ENCODE results near the gene HIC1. TPM values are rescaled to one million over a fixed set of nuclear protein-coding genes. Genes with fewer than 3 reads are reported as not detected.

HIC1 gene
- total and polyA plus RNA-seq, 2 of the 4 experiments (the other 2 are of a cell fraction): 10.4 to 23.0 TPM

GRCh38 chr17:2083613-2084035 lies 28.7 kb downstream of the HIC1 start:
- DNase-seq (no peak), ATAC-seq (ENCODE audit: low read depth) (no peak)
- ChIA-PET POLR2A (ENCODE audit: unreplicated experiment) (interaction anchor here (0.6 kb wide), 1 partner anchor 28 kb away, joined by 4 read pairs; no protein-coding TSS in a partner anchor), CTCF (no interaction called here)
- Histone ChIP-seq H4K8ac (ENCODE audit: low read depth in 2 of 2, low read length in 2 of 2) (peak overlapping the region; percentile 45 to 93; a peak in 3 of 4 replicates), H2BK20ac (ENCODE audit: low read depth, low read length) (peak overlapping the region; percentile 81), H2BK120ac (ENCODE audit: low read depth, low read length) (peak overlapping the region; percentile 58), H3K18ac (ENCODE audit: low read depth, low read length) (peak overlapping the region; percentile 19; the same call in 1 of the 2 replicates), H3K9me3 (ENCODE audit: control insufficient read depth, insufficient read depth, low read length) (no peaks in the 10 kb centered on the region), H3K36me3 (ENCODE audit: control insufficient read depth, insufficient read depth, low read length) (peaks cover 21% of the 10 kb centered on the region), H3K4me3 (ENCODE audit: insufficient read depth, low read depth, low read length) (no peak overlapping the region), H3K27ac (ENCODE audit: insufficient read depth, low read length) (peak overlapping the region; percentile 77; the same call in 1 of the 2 replicates), H2AK9ac (replicated peaks; ENCODE audit: low read depth, low read length, poor library complexity) (peak overlapping the region; percentile 85), H4K20me1 (ENCODE audit: insufficient read depth, low read length) (no peaks in the 10 kb centered on the region), H3K4me2 (ENCODE audit: low read depth, low read length) (no peak overlapping the region), H3K23ac (ENCODE audit: low read depth, low read length) (peak overlapping the region; percentile 54), H3K79me1 (ENCODE audit: low read depth in 1 of 2, low read length in 2 of 2) (peaks cover 0 to 79% of the 10 kb centered on the region in 2 experiments; a peak in 3 of 4 replicates), H4K5ac (ENCODE audit: low read depth, low read length) (peak overlapping the region; percentile 3), H2BK15ac (ENCODE audit: low read depth, low read length) (peak overlapping the region; percentile 64; the same call in 2 of the 3 replicates), H3K9ac (ENCODE audit: low read depth, low read length) (peak overlapping the region; percentile 19; the same call in 1 of the 2 replicates), H3K9me1 (ENCODE audit: insufficient read depth, low read length) (peaks cover 52% of the 10 kb centered on the region), H3K27me3 (ENCODE audit: control insufficient read depth, insufficient read depth, low read length) (no peaks in the 10 kb centered on the region), H3K4ac (ENCODE audit: low read depth, low read length) (peak overlapping the region; percentile 86), H2BK5ac (ENCODE audit: low read depth, low read length, poor library complexity, severe bottlenecking) (peak overlapping the region; percentile 85), H2AFZ (replicated peaks; ENCODE audit: low read length, poor library complexity) (peak overlapping the region; percentile 40), H3K56ac (ENCODE audit: extremely low read depth, insufficient read depth, low read length) (no peak overlapping the region), H4K91ac (ENCODE audit: insufficient read depth, low read depth, low read length) (peak overlapping the region; percentile 85), H3K4me1 (ENCODE audit: control insufficient read depth, insufficient read depth, low read length) (peaks cover 29% of the 10 kb centered on the region), H3K14ac (replicated peaks; ENCODE audit: low read depth, low read length) (peak overlapping the region; percentile 57), H2AK5ac (ENCODE audit: low read depth, low read length) (peak overlapping the region; percentile 87)
- intact Hi-C loops (cut with micrococcal nuclease): no loop called here
- no peak for TF ChIP-seq MAFK (IDR thresholded peaks at IDR 0.05; ENCODE audit: low read depth, low read length)
- dilution Hi-C loops (cut with HindIII; ENCODE audit: low sequenced_read_pairs, unreplicated experiment): no loop called here
- in situ Hi-C loops (cut with MboI; ENCODE audit: low sequenced_read_pairs): no loop called here
- no TSS peak for BruUV-seq (replicated peaks)
- WGBS, 2 experiments (ENCODE audit: extremely low coverage in 2 of 2, insufficient read length in 1 of 2): 62% methylated on average over 2 of the region's 7 CpGs; no CpG with 5 or more reads in 1 of the 2 experiments
